Measurements from ENCODE around the gene POLN.

POLN gene

GRCh38 chr4:2248821-2249261 is 6.9 kb upstream of the POLN start:
- TF ChIP-seq, protein P1, sequence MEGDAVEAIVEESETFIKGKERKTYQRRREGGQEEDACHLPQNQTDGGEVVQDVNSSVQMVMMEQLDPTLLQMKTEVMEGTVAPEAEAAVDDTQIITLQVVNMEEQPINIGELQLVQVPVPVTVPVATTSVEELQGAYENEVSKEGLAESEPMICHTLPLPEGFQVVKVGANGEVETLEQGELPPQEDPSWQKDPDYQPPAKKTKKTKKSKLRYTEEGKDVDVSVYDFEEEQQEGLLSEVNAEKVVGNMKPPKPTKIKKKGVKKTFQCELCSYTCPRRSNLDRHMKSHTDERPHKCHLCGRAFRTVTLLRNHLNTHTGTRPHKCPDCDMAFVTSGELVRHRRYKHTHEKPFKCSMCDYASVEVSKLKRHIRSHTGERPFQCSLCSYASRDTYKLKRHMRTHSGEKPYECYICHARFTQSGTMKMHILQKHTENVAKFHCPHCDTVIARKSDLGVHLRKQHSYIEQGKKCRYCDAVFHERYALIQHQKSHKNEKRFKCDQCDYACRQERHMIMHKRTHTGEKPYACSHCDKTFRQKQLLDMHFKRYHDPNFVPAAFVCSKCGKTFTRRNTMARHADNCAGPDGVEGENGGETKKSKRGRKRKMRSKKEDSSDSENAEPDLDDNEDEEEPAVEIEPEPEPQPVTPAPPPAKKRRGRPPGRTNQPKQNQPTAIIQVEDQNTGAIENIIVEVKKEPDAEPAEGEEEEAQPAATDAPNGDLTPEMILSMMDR (IDR thresholded peaks at IDR 0.05; ENCODE audit: low read length) = no peak
- TF ChIP-seq EZH2 (IDR thresholded peaks at IDR 0.05; ENCODE audit: borderline replicate concordance, low read length) = no peak
- Histone ChIP-seq H3K79me2 (ENCODE audit: insufficient read depth, low read length) (no peaks in the 10 kb centered on the region), H3K9me3 (ENCODE audit: low read length) (no peaks in the 10 kb centered on the region), H3K36me3 (ENCODE audit: insufficient read depth, low read length) (no peaks in the 10 kb centered on the region), H3F3A (ENCODE audit: insufficient read depth, low read length) (no peaks in the 10 kb centered on the region), H3K9ac (ENCODE audit: low read length) (no peak overlapping the region), H3K4me2 (ENCODE audit: low read length) (no peak overlapping the region), H3K9me2 (ENCODE audit: low read depth, low read length) (no peaks in the 10 kb centered on the region), H4K20me1 (ENCODE audit: insufficient read depth, low read length) (no peaks in the 10 kb centered on the region), H3K27me3 (ENCODE audit: insufficient read depth, low read length) (no peaks in the 10 kb centered on the region), H2AFZ (ENCODE audit: low read length) (no peak overlapping the region), H3K27ac (ENCODE audit: low read depth, low read length, poor library complexity, severe bottlenecking) (no peak overlapping the region), H3K4me3 (ENCODE audit: low read depth, low read length, poor library complexity, severe bottlenecking) (no peak overlapping the region), H3K4me1 (ENCODE audit: insufficient read depth, low read length, severe bottlenecking) (peaks cover under 1% of the 10 kb centered on the region)

DNA sequence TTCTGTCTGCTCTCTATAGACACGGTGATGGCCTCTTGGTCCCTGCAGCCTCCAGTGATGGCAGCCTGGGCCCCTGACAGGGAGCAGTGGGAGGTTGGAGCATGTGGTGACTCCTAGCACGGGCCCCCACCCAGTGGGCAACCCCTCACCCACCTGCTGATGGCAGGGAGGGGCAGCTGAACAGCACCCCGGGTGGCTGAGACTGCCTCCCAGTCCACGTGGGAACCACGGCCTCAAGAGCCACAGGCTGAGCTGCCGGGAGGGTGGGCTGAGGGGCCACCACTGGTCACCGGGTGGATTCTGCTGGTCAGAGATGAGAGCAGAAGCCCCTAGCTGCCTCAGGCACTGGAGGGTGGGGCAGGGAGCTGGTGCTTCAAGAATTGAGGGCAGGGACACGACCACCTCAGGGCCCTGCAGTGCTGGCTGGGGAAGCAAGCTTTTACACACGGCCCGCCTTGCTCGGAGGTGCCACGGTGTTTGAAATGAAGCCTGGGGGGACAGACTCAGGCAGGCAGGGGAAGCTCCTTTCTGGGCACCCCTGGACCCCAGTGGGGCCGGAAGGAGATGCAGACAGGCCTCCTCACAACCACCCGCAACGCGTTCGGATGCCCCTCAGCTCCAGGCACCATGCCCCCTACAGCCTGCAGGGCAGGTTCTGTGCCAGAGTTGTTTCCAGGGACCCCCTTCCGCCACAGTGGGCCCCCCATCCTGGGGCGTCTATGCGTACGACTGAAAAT is 6.3 kb upstream of the POLN start:
- no peaks in the 10 kb centered on the region for H3K9me2 ChIP-seq (ENCODE audit: low read depth, low read length)
- no peaks in the 10 kb centered on the region for H3K36me3 ChIP-seq (ENCODE audit: insufficient read depth, low read length)
- H3K4me3 ChIP-seq (ENCODE audit: low read depth, low read length, poor library complexity, severe bottlenecking) = no peak overlapping the region
- H2AFZ ChIP-seq (ENCODE audit: low read length) = no peak overlapping the region
- no peak overlapping the region for H3K4me2 ChIP-seq (ENCODE audit: low read length)
- no peaks in the 10 kb centered on the region for H3K79me2 ChIP-seq (ENCODE audit: insufficient read depth, low read length)
- TF ChIP-seq, protein P1 (IDR thresholded peaks at IDR 0.05; ENCODE audit: low read length) = no peak
- no peak for TF ChIP-seq EZH2 (IDR thresholded peaks at IDR 0.05; ENCODE audit: borderline replicate concordance, low read length)
- H3K9me3 ChIP-seq (ENCODE audit: low read length) = no peaks in the 10 kb centered on the region
- H3K4me1 ChIP-seq (ENCODE audit: insufficient read depth, low read length, severe bottlenecking) = peaks cover 4% of the 10 kb centered on the region
- no peak overlapping the region for H3K27ac ChIP-seq (ENCODE audit: low read depth, low read length, poor library complexity, severe bottlenecking)
- no peaks in the 10 kb centered on the region for H4K20me1 ChIP-seq (ENCODE audit: insufficient read depth, low read length)
- H3K9ac ChIP-seq (ENCODE audit: low read length) = no peak overlapping the region
- no peaks in the 10 kb centered on the region for H3K27me3 ChIP-seq (ENCODE audit: insufficient read depth, low read length)
- H3F3A ChIP-seq (ENCODE audit: insufficient read depth, low read length) = no peaks in the 10 kb centered on the region

DNA sequence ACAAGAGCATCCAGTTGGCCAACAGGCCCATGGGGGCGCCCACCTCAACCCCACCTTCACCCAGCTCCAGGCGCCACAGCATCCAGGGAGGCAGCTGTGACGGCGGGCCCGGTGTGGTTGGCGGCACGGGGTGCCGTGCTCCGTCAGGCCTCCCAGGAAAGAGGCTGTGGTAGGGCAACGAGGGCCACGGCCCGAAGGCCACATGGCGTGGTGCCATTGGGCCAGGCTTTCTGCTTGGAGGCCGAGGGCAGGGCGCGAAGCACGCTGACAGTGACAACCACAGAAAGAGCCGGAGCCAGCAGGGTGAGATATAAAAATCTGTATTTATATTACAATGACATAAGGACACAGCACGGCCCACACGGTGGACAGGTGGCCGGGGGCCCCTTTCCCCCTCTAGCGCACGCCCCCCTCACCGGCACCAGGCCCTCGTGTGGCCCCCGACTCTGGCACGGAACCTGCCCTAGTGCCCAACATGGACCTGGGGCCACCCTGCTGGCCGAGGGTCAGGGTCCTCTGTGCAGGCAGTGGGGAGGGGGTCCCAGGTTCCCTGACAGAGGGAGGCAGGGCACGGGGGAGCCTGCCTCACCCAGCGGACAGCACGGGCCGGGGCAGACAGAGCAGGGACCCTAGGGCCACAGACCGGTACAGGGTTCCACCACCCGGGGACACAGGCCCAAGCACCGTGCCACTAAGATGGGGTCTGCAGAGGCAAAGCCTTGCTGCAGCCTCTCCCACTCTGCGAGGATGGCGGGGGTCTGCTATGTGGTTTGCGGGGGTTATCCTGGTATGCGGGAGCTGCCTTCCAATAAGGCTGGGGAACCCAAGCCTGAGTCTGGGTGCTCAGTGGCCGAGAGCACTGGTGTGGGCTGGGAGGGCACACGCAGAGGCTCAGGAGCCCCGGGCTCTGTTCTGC is 5.5 kb upstream of the POLN start:
- no peaks in the 10 kb centered on the region for H3K36me3 ChIP-seq (ENCODE audit: insufficient read depth, low read length)
- no peak overlapping the region for H3K4me3 ChIP-seq (ENCODE audit: low read depth, low read length, poor library complexity, severe bottlenecking)
- TF ChIP-seq, protein P1 (IDR thresholded peaks at IDR 0.05; ENCODE audit: low read length) = no peak
- no peak for TF ChIP-seq EZH2 (IDR thresholded peaks at IDR 0.05; ENCODE audit: borderline replicate concordance, low read length)
- H3F3A ChIP-seq (ENCODE audit: insufficient read depth, low read length) = no peaks in the 10 kb centered on the region
- no peak overlapping the region for H3K4me2 ChIP-seq (ENCODE audit: low read length)
- no peaks in the 10 kb centered on the region for H3K9me3 ChIP-seq (ENCODE audit: low read length)
- H3K27me3 ChIP-seq (ENCODE audit: insufficient read depth, low read length) = no peaks in the 10 kb centered on the region
- no peak overlapping the region for H3K9ac ChIP-seq (ENCODE audit: low read length)
- no peaks in the 10 kb centered on the region for H3K79me2 ChIP-seq (ENCODE audit: insufficient read depth, low read length)
- H3K9me2 ChIP-seq (ENCODE audit: low read depth, low read length) = no peaks in the 10 kb centered on the region
- no peak overlapping the region for H2AFZ ChIP-seq (ENCODE audit: low read length)
- no peaks in the 10 kb centered on the region for H4K20me1 ChIP-seq (ENCODE audit: insufficient read depth, low read length)
- H3K4me1 ChIP-seq (ENCODE audit: insufficient read depth, low read length, severe bottlenecking) = peaks cover 5% of the 10 kb centered on the region
- H3K27ac ChIP-seq (ENCODE audit: low read depth, low read length, poor library complexity, severe bottlenecking) = no peak overlapping the region
